RCC 7860 (cell line): ENCODE measurements around the gene CAB39L.
A peak's percentile ranks its signal among the peaks of the same experiment; 100 is the strongest.

Experiments
- DNase-seq: peaks from one replicate; pipeline ENCODE4 v3.0.0-alpha.2; 2015; ENCODE audit warnings: low spot score
- FAIRE-seq: peaks from 2 replicates; lab custom pipeline; 2012; peaks lifted over from hg19 to GRCh38; lab: Jason Lieb, UNC

The CAB39L gene

DNA sequence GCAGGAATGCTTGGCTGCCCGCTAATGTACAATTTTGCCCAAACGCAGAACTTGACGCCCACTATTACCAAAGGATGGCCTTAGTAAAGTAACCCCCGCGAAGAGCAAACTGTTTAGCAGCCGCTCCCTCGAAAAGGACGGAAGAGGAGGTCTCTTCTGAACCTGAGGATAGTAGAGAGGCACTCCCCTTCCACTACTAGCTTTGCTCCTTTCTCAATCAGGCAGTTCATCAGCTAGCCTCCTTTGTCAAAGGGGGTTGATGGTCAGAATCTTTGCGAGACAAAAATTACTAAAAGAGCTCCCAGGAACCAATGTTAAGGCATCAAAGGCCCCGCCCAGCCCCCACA, 534 bp downstream of the CAB39L start:
- FAIRE-seq (no peak), DNase-seq (peak; percentile 16)

GRCh38 chr13:49441846-49442245, 2.0 kb downstream of the CAB39L start:
- FAIRE-seq = no peak

GRCh38 chr13:49441312-49441711, 2.6 kb downstream of the CAB39L start:
- FAIRE-seq = no peak
- DNase-seq = no peak

More at GRCh38 chr13:49441846-49442245, 2.0 kb downstream of the CAB39L start:
- DNase-seq = no peak

DNA sequence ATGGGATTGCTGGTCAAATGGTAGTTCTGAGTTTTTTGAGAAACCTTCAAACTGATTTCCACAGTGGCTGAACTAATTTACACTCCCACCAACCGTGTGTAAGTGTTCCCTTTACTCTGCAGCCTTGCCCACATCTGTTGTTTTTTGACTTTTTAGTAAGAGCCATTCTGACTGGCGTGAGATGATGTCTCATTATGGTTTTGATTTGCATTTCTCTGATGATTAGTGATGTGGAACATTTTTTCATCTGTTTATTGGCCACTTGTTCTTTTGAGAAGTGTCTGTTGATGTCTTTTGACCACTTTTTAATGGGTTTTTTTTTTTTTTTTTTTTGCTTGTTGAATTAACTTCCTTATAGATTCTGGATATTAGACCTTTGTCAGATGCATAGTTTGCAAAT, 4.3 kb downstream of the CAB39L start:
- no peak for FAIRE-seq
- no peak for DNase-seq

DNA sequence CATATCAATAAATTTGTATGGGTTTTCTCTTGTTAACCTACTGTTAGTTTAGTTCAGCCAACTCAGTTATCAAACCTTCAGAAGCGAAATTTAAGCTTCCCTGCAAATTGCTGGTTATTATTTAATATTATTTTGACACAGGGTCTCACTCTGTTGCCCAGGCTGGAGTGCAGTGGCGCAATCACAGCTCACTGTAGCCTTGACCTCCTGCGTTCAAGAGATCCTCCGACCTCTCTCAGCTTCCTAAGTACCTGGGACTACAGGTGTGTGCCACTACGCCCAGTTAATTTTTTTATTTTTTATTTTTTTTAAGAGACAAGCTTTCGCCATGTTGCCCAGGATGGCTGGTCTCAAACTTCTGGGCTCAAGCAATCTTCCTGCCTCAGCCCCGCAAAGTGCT, 6.2 kb downstream of the CAB39L start:
- no peak for DNase-seq
- FAIRE-seq = no peak

DNA sequence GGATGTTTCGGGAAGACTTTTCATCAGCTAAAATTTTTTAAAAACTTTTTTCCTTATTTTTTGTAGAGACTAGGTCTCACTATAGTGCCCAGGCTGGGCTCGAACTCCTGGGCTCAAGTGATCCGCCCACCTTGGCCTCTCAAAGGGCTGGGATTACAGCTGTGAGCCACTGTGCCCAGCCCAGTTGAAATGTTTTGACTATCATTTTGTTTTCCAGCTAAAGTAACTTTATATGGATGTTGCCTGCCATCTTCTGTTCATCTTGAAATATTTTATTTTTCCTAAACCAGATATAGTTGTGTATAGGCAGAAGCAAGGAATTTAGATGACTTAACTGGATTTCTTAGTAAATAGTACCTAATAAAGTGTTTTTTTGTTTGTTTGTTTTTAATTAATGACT, 7.0 kb downstream of the CAB39L start:
- FAIRE-seq = no peak
- DNase-seq = peak; percentile 17

- no peak for FAIRE-seq
- DNase-seq = no peak
Measured at GRCh38 chr13:49435992-49436391, 7.9 kb downstream of the CAB39L start.

DNA sequence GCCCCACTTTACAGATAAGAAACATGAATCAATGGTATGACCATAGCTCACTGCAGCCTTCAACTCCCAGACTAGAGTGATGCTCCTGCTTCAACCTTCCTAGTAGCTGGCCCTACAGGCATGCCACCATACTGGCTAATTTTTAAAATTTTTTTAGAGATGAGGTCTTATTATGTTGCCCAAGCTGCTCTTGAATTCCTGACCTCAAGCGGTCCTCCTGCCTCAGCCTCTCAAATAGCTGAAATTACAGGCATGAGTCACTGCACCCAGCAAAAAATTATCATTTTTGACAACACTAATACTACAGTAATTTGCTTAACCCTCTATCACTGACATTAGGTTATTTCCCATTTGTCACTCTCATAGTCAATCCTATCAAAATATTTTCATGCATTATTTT, 14.7 kb downstream of the CAB39L start:
- FAIRE-seq = no peak
- DNase-seq = no peak

DNA sequence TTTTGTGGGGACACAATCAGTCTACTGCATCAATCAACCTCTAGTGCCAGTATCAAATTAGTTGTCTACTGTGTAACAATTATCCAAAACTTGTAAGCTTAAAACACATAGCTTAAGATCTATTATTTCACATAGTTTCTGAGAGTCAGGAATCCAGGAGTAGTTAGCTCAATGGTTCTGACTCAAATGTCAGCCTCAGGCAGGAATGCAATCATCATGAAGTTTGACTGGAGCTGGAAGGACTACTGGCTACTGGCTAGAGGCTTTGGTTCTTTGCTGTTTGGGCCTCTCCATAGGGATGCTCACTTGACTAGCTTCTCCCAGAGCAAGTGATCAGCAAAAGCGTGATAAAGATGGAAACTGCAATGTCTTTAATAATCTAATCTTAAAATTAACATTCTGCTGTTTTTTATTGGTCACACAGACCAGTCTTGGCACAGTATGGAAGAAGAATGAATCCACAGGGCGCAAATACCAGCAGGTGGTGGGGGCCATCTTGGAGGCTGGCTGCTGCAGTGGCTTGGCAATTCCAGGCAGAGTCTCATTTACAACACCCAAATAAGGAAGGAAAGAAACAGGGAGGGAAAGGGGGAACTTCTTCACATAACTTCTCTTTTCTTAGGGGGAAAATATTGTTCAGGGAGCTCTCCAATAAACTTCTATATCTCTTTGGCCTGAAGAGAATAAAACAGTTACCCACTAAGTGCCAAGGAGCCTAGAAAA, 15.7 kb downstream of the CAB39L start:
- no peak for FAIRE-seq

GRCh38 chr13:49424011-49424560, 19.8 kb downstream of the CAB39L start:
- no peak for FAIRE-seq

More for the DNA sequence above, 15.7 kb downstream of the CAB39L start:
- no peak for DNase-seq

GRCh38 chr13:49421391-49421790, 22.5 kb downstream of the CAB39L start:
- no peak for FAIRE-seq

More at GRCh38 chr13:49424011-49424560, 19.8 kb downstream of the CAB39L start:
- DNase-seq = no peak

GRCh38 chr13:49419276-49419675, 24.6 kb downstream of the CAB39L start:
- DNase-seq = no peak
- no peak for FAIRE-seq

More at GRCh38 chr13:49421391-49421790, 22.5 kb downstream of the CAB39L start:
- no peak for DNase-seq

DNA sequence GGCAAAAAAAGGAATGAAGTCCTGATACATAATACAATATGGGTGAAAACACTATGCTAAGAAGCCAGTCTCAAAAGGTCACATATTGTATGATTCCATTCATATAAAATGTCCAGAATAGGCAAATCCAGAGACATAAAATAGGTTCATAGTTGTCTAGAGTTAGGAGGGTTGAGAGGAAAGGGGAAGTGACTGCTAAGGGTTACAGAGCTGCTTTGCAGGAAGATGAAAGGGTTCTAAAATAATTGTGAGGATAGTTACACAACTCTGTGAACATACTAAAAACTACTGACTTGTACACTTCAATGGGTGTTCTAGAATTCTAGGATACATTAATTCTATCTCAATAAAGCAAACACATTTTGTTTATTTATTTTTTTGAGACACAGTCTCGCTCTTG, 25.7 kb downstream of the CAB39L start:
- FAIRE-seq (no peak), DNase-seq (no peak)

DNA sequence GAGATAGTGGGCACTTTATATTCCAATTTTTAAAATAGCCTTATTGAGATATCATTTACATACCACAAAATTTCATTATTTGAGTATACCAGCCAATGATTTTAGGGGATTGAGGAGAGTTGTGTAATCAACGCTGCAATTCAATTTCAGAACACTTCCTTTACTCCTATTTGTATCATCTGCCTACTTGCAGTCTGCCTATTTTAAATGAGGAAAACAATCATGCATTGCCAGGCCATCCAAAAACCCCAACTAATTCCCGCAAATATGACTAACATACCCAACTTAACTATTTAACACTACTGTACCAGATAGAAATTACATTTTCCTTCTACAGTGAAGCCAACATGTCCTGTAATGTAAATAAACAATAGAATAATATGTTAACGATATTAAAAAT, 26.7 kb downstream of the CAB39L start:
- no peak for FAIRE-seq
- no peak for DNase-seq

GRCh38 chr13:49412749-49413148, 31.1 kb downstream of the CAB39L start:
- no peak for FAIRE-seq

DNA sequence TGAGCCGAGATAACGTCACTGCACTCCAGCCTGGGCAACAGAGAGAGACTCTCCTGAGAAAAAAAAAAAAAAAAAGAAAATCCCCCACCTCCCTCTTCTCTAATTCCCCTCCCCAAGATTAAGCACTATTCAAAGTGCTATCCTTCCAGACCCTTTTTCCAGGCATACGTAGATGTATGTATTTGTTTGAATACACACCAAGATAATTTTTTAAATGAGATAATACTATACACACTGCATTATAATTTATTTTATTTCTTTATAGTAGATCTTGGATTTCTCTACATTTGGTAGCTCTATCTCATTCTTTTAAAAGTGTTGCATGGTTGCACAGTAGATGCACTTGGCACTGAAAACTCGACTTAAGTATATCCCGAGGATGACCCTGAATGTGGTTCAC, 32.5 kb downstream of the CAB39L start:
- no peak for DNase-seq
- FAIRE-seq = no peak

More at GRCh38 chr13:49412749-49413148, 31.1 kb downstream of the CAB39L start:
- no peak for DNase-seq

GRCh38 chr13:49410477-49410876, 33.4 kb downstream of the CAB39L start:
- no peak for FAIRE-seq
- no peak for DNase-seq

- DNase-seq = no peak
Measured at GRCh38 chr13:49410006-49410405, 33.9 kb downstream of the CAB39L start.

DNA sequence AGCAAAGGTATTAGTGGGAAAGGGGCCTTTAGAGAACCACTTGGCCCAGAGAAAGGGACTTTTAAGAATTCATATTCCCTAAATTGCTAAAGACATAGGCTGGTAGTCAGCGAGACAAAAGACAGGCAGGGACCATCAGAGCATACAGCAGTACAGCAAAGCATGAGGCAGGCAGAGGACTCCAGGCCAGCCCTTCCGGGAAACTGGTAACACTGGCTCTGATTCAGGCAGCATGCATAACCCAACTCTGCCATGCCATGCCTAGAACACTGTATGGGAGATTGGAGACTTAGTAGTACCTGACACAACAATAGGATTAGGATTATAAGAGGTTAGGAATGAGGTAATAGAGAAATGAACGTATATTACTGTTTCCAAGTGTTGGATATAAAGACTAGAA, 34.9 kb downstream of the CAB39L start:
- no peak for DNase-seq
- no peak for FAIRE-seq

More at GRCh38 chr13:49410006-49410405, 33.9 kb downstream of the CAB39L start:
- FAIRE-seq = no peak

- DNase-seq = no peak
- no peak for FAIRE-seq
Measured at GRCh38 chr13:49407936-49408335, 35.9 kb downstream of the CAB39L start.

GRCh38 chr13:49407068-49407467, 36.8 kb downstream of the CAB39L start:
- FAIRE-seq (no peak), DNase-seq (no peak)

DNA sequence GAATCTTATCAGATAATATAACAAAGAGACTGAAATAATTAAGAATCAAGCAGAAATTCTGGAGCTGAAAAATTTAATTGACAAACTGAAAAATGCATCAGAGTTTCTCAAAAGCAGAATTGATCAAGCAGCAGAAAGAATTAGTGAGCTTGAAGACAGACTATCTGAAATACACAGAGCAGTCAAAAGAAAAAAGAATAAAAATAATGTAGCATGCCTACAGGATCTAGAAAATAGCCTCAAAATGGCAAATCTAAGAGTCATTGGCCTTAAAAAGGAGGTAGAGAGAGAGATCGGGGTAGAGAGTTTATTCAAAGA, 39.2 kb downstream of the CAB39L start:
- FAIRE-seq (no peak), DNase-seq (no peak)
